ENCODE data around the gene SCEL.

DNA sequence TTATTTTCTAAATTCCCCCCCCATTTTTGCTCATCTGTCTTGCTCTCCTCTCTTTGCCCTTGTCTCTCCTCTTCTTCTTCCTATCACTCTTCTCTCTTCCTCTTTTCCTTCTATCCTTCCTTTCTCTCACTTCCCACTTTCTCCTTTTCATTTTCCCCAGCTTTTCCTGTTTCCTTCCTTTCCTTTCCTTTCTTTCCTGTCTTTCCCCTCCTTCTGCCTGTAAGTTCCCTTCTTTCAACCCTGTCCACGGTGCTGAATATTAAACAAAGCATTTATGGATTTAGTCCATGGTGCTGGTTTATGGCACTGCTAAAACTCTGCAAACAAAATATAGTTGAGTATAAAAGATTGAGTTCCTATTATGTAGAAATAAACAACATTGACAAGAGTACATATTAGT, 27.6 kb downstream of the SCEL start:
- TF ChIP-seq, protein P1, sequence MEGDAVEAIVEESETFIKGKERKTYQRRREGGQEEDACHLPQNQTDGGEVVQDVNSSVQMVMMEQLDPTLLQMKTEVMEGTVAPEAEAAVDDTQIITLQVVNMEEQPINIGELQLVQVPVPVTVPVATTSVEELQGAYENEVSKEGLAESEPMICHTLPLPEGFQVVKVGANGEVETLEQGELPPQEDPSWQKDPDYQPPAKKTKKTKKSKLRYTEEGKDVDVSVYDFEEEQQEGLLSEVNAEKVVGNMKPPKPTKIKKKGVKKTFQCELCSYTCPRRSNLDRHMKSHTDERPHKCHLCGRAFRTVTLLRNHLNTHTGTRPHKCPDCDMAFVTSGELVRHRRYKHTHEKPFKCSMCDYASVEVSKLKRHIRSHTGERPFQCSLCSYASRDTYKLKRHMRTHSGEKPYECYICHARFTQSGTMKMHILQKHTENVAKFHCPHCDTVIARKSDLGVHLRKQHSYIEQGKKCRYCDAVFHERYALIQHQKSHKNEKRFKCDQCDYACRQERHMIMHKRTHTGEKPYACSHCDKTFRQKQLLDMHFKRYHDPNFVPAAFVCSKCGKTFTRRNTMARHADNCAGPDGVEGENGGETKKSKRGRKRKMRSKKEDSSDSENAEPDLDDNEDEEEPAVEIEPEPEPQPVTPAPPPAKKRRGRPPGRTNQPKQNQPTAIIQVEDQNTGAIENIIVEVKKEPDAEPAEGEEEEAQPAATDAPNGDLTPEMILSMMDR (conservative IDR thresholded peaks at IDR 0.05; ENCODE audit: low read length) = no peak
- TF ChIP-seq EZH2phosphoT487 (IDR thresholded peaks at IDR 0.05; ENCODE audit: borderline replicate concordance, low read depth, low read length) = no peak
